IPS-NIHi7 (cell line): ENCODE results near the gene SLC17A2.
A peak's percentile ranks its signal among the peaks of the same experiment; 100 is the strongest.

Experiments
- DNase-seq: peaks from one replicate; pipeline ENCODE4 v3.0.0; 2012; ENCODE audit warnings: mixed read lengths; ENCODE audit errors: extremely low spot score

Gene SLC17A2

GRCh38 chr6:25930532-25931410 is at the start of gene SLC17A2:
SLC17A2 (minus strand) TSS chr6:25930691; CDS start chr6:25925796, 4,895 bp downstream.
- DNase-seq: no peak

GRCh38 chr6:25975923-25976560 is 45.6 kb upstream of the SLC17A2 start:
- no peak for DNase-seq

- DNase-seq: no peak
These were observed 43.5 kb upstream of the SLC17A2 start for GRCh38 chr6:25973923-25974555.

GRCh38 chr6:25972902-25973301 is 42.4 kb upstream of the SLC17A2 start:
- no peak for DNase-seq

GRCh38 chr6:25972128-25972527 is 41.6 kb upstream of the SLC17A2 start:
- no peak for DNase-seq

GRCh38 chr6:25971187-25971821 is 40.8 kb upstream of the SLC17A2 start:
- DNase-seq: no peak

GRCh38 chr6:25968769-25969168 is 38.3 kb upstream of the SLC17A2 start:
- DNase-seq: no peak

GRCh38 chr6:25966711-25967110 is 36.2 kb upstream of the SLC17A2 start:
- no peak for DNase-seq

- DNase-seq: no peak
These were observed 34.6 kb upstream of the SLC17A2 start for GRCh38 chr6:25965058-25965457.

GRCh38 chr6:25963426-25964123 is 33.1 kb upstream of the SLC17A2 start:
- DNase-seq: peak; percentile 64

GRCh38 chr6:25962149-25963127 is 31.9 kb upstream of the SLC17A2 start, which contains the start of gene TRIM38:
TRIM38 (plus strand) TSS chr6:25962802; CDS start chr6:25966523, 3,721 bp downstream.
- DNase-seq: peak; percentile 38

GRCh38 chr6:25961619-25962148 is 31.2 kb upstream of the SLC17A2 start:
- no peak for DNase-seq

- no peak for DNase-seq
These were observed 30.2 kb upstream of the SLC17A2 start for GRCh38 chr6:25960734-25961133.

GRCh38 chr6:25959890-25960536 is 29.5 kb upstream of the SLC17A2 start:
- DNase-seq: no peak

GRCh38 chr6:25958700-25959162 is 28.2 kb upstream of the SLC17A2 start:
- DNase-seq: no peak

- DNase-seq: no peak
These were observed 25.7 kb upstream of the SLC17A2 start for GRCh38 chr6:25956226-25956625.

GRCh38 chr6:25954756-25955155 is 24.3 kb upstream of the SLC17A2 start:
- DNase-seq: no peak

- DNase-seq: no peak
These were observed 23.2 kb upstream of the SLC17A2 start for GRCh38 chr6:25953733-25954132.

- no peak for DNase-seq
These were observed 22.0 kb upstream of the SLC17A2 start for GRCh38 chr6:25952535-25952934.
